NCI-H1105 treated with DMSO at 0.1 percent for 48 hours (cell line): Measurements from ENCODE around the gene TLR3.
"Not testable (repeated sequence)": the region's sequence is repeated elsewhere in the genome, so short reads cannot be mapped to it uniquely, and the experiment has no call there.

Experiments
- DNase-seq: peaks from one replicate; lab custom pipeline; 2025; lab: John Stamatoyannopoulos, UW

TLR3 gene

GRCh38 chr4:186050135-186050534 lies 18.8 kb upstream of the TLR3 start:
- DNase-seq = not testable (repeated sequence)

- no peak for DNase-seq
These were observed 17.9 kb upstream of the TLR3 start for GRCh38 chr4:186051096-186051495.

GRCh38 chr4:186058253-186058979 lies 10.5 kb upstream of the TLR3 start:
- no peak for DNase-seq

- no peak for DNase-seq
These were observed 10.0 kb upstream of the TLR3 start for GRCh38 chr4:186058980-186059316.

GRCh38 chr4:186061921-186062320 lies 7.0 kb upstream of the TLR3 start:
- no peak for DNase-seq

- peak; percentile 1 for DNase-seq
These were observed 1.1 kb upstream of the TLR3 start for GRCh38 chr4:186067757-186068385.

GRCh38 chr4:186069729-186070128 lies 773 bp downstream of the TLR3 start:
- DNase-seq = no peak

- no peak for DNase-seq
These were observed 3.6 kb downstream of the TLR3 start for GRCh38 chr4:186072516-186072915.

- no peak for DNase-seq
These were observed 5.2 kb downstream of the TLR3 start for GRCh38 chr4:186074189-186074588.

- DNase-seq = no peak
These were observed 10.2 kb downstream of the TLR3 start for GRCh38 chr4:186078981-186079638.

- DNase-seq = no peak
These were observed 10.7 kb downstream of the TLR3 start for GRCh38 chr4:186079694-186080093.

GRCh38 chr4:186081202-186081807 lies 12.3 kb downstream of the TLR3 start:
- DNase-seq = no peak

- no peak for DNase-seq
These were observed 13.3 kb downstream of the TLR3 start for GRCh38 chr4:186082221-186082620.

- no peak for DNase-seq
These were observed 19.6 kb downstream of the TLR3 start for GRCh38 chr4:186088523-186088922.

- DNase-seq = no peak
These were observed 23.3 kb downstream of the TLR3 start for GRCh38 chr4:186092296-186092695.

- no peak for DNase-seq
These were observed 26.4 kb downstream of the TLR3 start for GRCh38 chr4:186095406-186095805.

- no peak for DNase-seq
These were observed 27.8 kb downstream of the TLR3 start for GRCh38 chr4:186096681-186097165.

- no peak for DNase-seq
These were observed 28.4 kb downstream of the TLR3 start for GRCh38 chr4:186097386-186097785.

- DNase-seq = no peak
These were observed 34.0 kb downstream of the TLR3 start for GRCh38 chr4:186102931-186103330.

- peak; percentile 41 for DNase-seq
These were observed 35.3 kb downstream of the TLR3 start, which contains the start of gene FAM149A for GRCh38 chr4:186104114-186104889. Gene FAM149A, plus strand, starts transcription at chr4:186104704.

GRCh38 chr4:186104890-186105646 lies 36.1 kb downstream of the TLR3 start:
- DNase-seq = no peak
